Medulla oblongata (tissue), 1 donor: ENCODE measurements around the gene GJA10.

Source experiments
- DNase-seq: peaks from one replicate; pipeline ENCODE4 v3.0.0-alpha.2; 2015; ENCODE audit errors: extremely low spot score

The GJA10 gene

DNA sequence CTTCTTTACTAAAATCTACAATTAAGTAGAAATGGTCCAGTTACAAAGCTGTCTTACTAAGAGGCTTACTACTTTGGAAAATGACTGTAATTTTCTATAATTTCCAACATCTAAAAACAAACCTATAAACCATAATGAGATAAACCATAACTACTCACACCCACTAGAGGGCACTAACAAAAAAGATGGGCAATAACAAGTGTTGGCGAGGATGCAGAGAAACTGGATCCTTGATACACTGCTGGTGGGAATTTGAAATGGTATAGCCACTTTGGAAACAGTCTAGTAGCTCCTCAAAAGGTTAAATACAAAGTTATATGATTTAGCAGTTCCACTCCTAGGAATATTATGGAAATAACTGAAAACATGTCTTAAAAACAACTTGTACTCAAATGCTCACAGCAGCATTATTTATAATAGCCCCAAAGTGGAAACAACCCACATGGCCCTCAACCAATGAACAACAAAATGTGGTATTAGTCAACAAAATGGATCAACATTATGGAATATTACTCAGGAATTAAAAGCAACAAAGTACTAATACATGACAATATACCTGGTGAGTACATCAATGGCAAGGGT, 50.6 kb downstream of the GJA10 start:
- DNase-seq = no peak
